GM12878 (cell line): ENCODE data around the gene ARPP21. TPM values are rescaled to one million over a fixed set of nuclear protein-coding genes. Genes with fewer than 3 reads are reported as not detected.

ENCODE experiments used
- ATAC-seq: fragments of 200-7000 bp; cut with Tn5 transposase; 3 replicates; pipeline ENCODE4 v1.9.1; 2020; ENCODE audit warnings: mild to moderate bottlenecking, moderate library complexity
- BruUV-seq: library from RNA; stranded (reverse); fragments of 400-500 nt; replicated peaks from 2 replicates; lab custom pipeline; 2021; lab: Mats Ljungman, UMichigan
- CTCF ChIA-PET: fragments of 300-600 bp; sonication (Branson Sonifier 250); formaldehyde crosslinking; extraction: SDS; loops from one replicate; lab custom pipeline; 2021; ENCODE audit warnings: inconsistent platforms; lab: Yijun Ruan, JAX
- POLR2A ChIA-PET: fragments of 350-600 bp; formaldehyde crosslinking; extraction: SDS; loops from one replicate; lab custom pipeline; 2021; ENCODE audit warnings: inconsistent platforms; lab: Charles Lee
- RAD21 ChIA-PET: fragments of 300-600 bp; sonication (Branson Sonifier 250); formaldehyde crosslinking; loops from one replicate; lab custom pipeline; 2023; ENCODE audit warnings: antibody characterized with exemption; ENCODE audit not compliant: unreplicated experiment; lab: Charles Lee
- SMC1A ChIA-PET: fragments of 300-600 bp; sonication (Branson Sonifier 250); formaldehyde crosslinking; loops from one replicate; lab custom pipeline; 2023; ENCODE audit not compliant: unreplicated experiment, uncharacterized antibody; lab: Charles Lee
- DNase-seq: peaks from one replicate; pipeline ENCODE4 v3.0.0-alpha.2; 2011; ENCODE audit warnings: low read depth, low spot score
- FAIRE-seq: peaks from 3 replicates; lab custom pipeline; 2011; peaks lifted over from hg19 to GRCh38; lab: Jason Lieb, UNC
- H2AFZ ChIP-seq: 2 replicates; pipeline ENCODE4 v1.6.0; 2011; ENCODE audit warnings: low read depth, low read length, control low read depth; ENCODE audit not compliant: control insufficient read depth
- H3K27ac ChIP-seq: 2 replicates; pipeline ENCODE4 v1.5.1; 2011; ENCODE audit warnings: control low read depth; ENCODE audit not compliant: control insufficient read depth, insufficient read depth
- H3K27me3 ChIP-seq, 2 experiments: replicated peaks in 1 of 2; 2 replicates each; pipeline versions ENCODE4 v1.6.0 to v1.6.1; 2011; ENCODE audit warnings: low read length in 1 of 2; ENCODE audit not compliant: control insufficient read depth in 2 of 2, insufficient read depth in 2 of 2
- H3K36me3 ChIP-seq, 2 experiments: 2 replicates each; pipeline ENCODE4 v1.5.1; 2011; ENCODE audit warnings: low read length in 1 of 2; ENCODE audit not compliant: control insufficient read depth in 2 of 2, insufficient read depth in 2 of 2
- H3K4me1 ChIP-seq: 2 replicates; pipeline ENCODE4 v1.6.1; 2011; ENCODE audit warnings: mild to moderate bottlenecking, low read length, moderate library complexity, mixed read lengths; ENCODE audit not compliant: control insufficient read depth, insufficient read depth
- H3K4me2 ChIP-seq: 2 replicates; pipeline ENCODE4 v1.6.0; 2011; ENCODE audit warnings: control low read depth; ENCODE audit not compliant: control insufficient read depth, insufficient read depth
- H3K4me3 ChIP-seq: fragments of 200-600 bp; sonication (generic); 2 replicates; pipeline ENCODE4 v1.5.1; 2016
- H3K79me2 ChIP-seq: 2 replicates; pipeline ENCODE4 v1.6.0; 2011; ENCODE audit warnings: low read length; ENCODE audit not compliant: control insufficient read depth, insufficient read depth
- H3K9ac ChIP-seq: 2 replicates; pipeline ENCODE4 v1.8.0; 2011; ENCODE audit warnings: low read length, control low read depth, mixed read lengths; ENCODE audit not compliant: control insufficient read depth, insufficient read depth
- H3K9me3 ChIP-seq: replicated peaks from 3 replicates; pipeline ENCODE4 v1.5.1; 2011; ENCODE audit warnings: mild to moderate bottlenecking, low read length; ENCODE audit not compliant: control insufficient read depth, insufficient read depth
- H4K20me1 ChIP-seq: 2 replicates; pipeline ENCODE4 v1.6.0; 2011; ENCODE audit not compliant: control insufficient read depth, insufficient read depth
- BMI1 ChIP-seq: fragments of 450-650 bp; IDR thresholded peaks from 2 replicates; pipeline ENCODE4 v1.6.1; 2016; ENCODE audit warnings: mild to moderate bottlenecking, moderate library complexity, borderline replicate concordance
- BRCA1 ChIP-seq: IDR thresholded peaks from 2 replicates; pipeline ENCODE4 v1.6.1; 2011; ENCODE audit warnings: low read depth, low read length, improper control_type of control experiment
- DPF2 ChIP-seq: fragments of 450-650 bp; IDR thresholded peaks from 2 replicates; pipeline ENCODE4 v1.6.1; 2017; ENCODE audit warnings: mild to moderate bottlenecking
- ETV6 ChIP-seq, 2 experiments: fragments of 450-650 bp in 1 of 2; IDR thresholded peaks in 1 of 2; conservative IDR thresholded peaks in 1 of 2; 2 replicates each; pipeline ENCODE4 v1.6.1; 2014; ENCODE audit warnings: antibody characterized with exemption in 1 of 2, borderline replicate concordance in 1 of 2, low read depth in 1 of 2, mild to moderate bottlenecking in 1 of 2, moderate library complexity in 1 of 2
- FOXM1 ChIP-seq: IDR thresholded peaks from 2 replicates; pipeline ENCODE4 v1.6.1; 2012; ENCODE audit warnings: low read depth, mild to moderate bottlenecking, inconsistent platforms, low read length, moderate library complexity
- MEF2B ChIP-seq: fragments of 450-650 bp; IDR thresholded peaks from 2 replicates; pipeline ENCODE4 v1.6.1; 2018; ENCODE audit warnings: mild to moderate bottlenecking, moderate library complexity; ENCODE audit not compliant: partially characterized antibody, poor library complexity, severe bottlenecking
- NFIC ChIP-seq: IDR thresholded peaks from 2 replicates; pipeline ENCODE4 v1.6.1; 2012; ENCODE audit warnings: low read depth, mild to moderate bottlenecking, inconsistent platforms, low read length, moderate library complexity
- NFYA ChIP-seq: IDR thresholded peaks from 2 replicates; pipeline ENCODE4 v1.6.1; 2011; ENCODE audit warnings: low read depth, mild to moderate bottlenecking, low read length, improper control_type of control experiment, borderline replicate concordance
- NFYB ChIP-seq: IDR thresholded peaks from 2 replicates; pipeline ENCODE4 v1.6.1; 2011; ENCODE audit warnings: low read depth, mild to moderate bottlenecking, low read length, improper control_type of control experiment, moderate library complexity; ENCODE audit not compliant: insufficient read depth
- RAD21 ChIP-seq: IDR thresholded peaks from 2 replicates; pipeline ENCODE4 v1.6.1; 2011; ENCODE audit warnings: mild to moderate bottlenecking, low read depth, low read length, moderate library complexity; ENCODE audit not compliant: insufficient read depth
- RB1 ChIP-seq: fragments of 450-650 bp; formaldehyde crosslinking; IDR thresholded peaks from 2 replicates; pipeline ENCODE4 v1.6.1; 2017; ENCODE audit warnings: mild to moderate bottlenecking, borderline replicate concordance
- WGBS: methylation state at CpG from one replicate; pipeline ENCODE4 v1.1.6; 2016; ENCODE audit warnings: low lambda C conversion rate; ENCODE audit not compliant: insufficient replicate concordance, insufficient coverage; ENCODE audit errors: missing lambda C conversion rate; 5-methylcytosine and 5-hydroxymethylcytosine counted together
- in situ Hi-C: fragments of 300-500 bp; cut with MboI; formaldehyde crosslinking; loops from 9 replicates; pipeline ENCODE4 v1.14.3; 2018; ENCODE audit warnings: mixed read lengths
- intact Hi-C: fragments of 100-400 bp; cut with micrococcal nuclease; formaldehyde crosslinking; loops from one replicate; pipeline ENCODE4 v1.14.2; 2022; ENCODE audit not compliant: unreplicated experiment
- polyA plus RNA-seq, 11 experiments: library from polyadenylated mRNA; depleted of rRNA in 4 of 11; unstranded in 6 of 11; stranded (reverse) in 5 of 11; fragments of >200 nt; fragmentation: Nextera tagmentation in 4 of 11; fragmentation: Illumina TruSeq in 1 of 11; extraction: Ambion mirVana in 4 of 11; extraction: Trizol in 1 of 11; gene quantifications; 1 replicate in 1 of 11; 2 replicates in 10 of 11; pipeline versions ENCODE4 v1.2.1 to v1.2.3, GENCODE V29; 2011 to 2016; ENCODE audit warnings: inconsistent platforms in 2 of 11, missing spikeins in 2 of 11, low read depth in 1 of 11
- total RNA-seq, 4 experiments: library from RNA; depleted of rRNA in 3 of 4; stranded (reverse); fragments of >200 nt in 3 of 4; fragmentation: Illumina TruSeq in 1 of 4; extraction: Trizol in 1 of 4; gene quantifications; 2 replicates each; pipeline versions ENCODE4 v1.2.1 to v1.2.3, GENCODE V29; 2013 to 2021
- TF ChIP-seq, protein P1 (sequence below): IDR thresholded peaks from 2 replicates; pipeline ENCODE4 v1.6.1; 2011; ENCODE audit warnings: low read depth, mild to moderate bottlenecking, low read length, moderate library complexity, borderline replicate concordance; ENCODE audit errors: extremely low read depth
- TF ChIP-seq, protein P2 (sequence below): IDR thresholded peaks from 2 replicates; pipeline ENCODE4 v1.6.1; 2011; ENCODE audit warnings: low read depth, low read length, improper control_type of control experiment, borderline replicate concordance

The ARPP21 gene
- total and polyA plus RNA-seq, 10 of the 15 experiments (the other 5 are each of a cell fraction or from before 2014, with no cell fraction given), result not detected

DNA sequence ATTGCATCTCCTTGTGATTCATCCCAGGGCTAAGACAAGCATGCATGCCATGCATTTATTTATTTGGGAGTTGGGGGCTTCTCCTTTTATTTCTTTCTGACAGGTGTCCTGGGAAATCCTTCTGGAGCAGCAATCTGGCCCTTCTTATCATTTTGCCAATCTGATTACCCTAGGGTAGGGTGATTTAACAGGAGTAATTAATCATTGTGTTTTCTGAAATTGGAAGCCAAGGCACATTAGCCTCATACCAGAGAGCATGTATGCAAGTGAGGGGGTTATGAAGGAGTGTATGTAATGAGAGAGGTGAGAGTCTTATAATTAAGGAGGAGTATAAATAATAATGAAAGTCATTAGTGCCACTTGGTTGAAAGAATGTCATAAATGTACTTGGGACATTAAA is 37.4 kb upstream of the ARPP21 start:
- no peak overlapping the region for H3K27ac ChIP-seq
- RAD21 ChIA-PET, result no interaction called here
- in situ Hi-C loops, result no loop called here
- H3K79me2 ChIP-seq, result no peaks in the 10 kb centered on the region
- H3K4me2 ChIP-seq, result no peak overlapping the region
- H3K36me3 ChIP-seq, result no peaks in the 10 kb centered on the region
- no peak for DNase-seq
- BruUV-seq, result no TSS peak
- no peaks in the 10 kb centered on the region for H4K20me1 ChIP-seq
- no peak for TF ChIP-seq BRCA1
- no peak for TF ChIP-seq ETV6 (conservative IDR thresholded peaks at IDR 0.05 in 1 of 2, IDR thresholded peaks at IDR 0.05 in 1 of 2; ENCODE audit: borderline replicate concordance in 1 of 2, low read depth in 1 of 2)
- TF ChIP-seq RAD21, result no peak
- no peak for TF ChIP-seq BMI1
- TF ChIP-seq, protein P1, sequence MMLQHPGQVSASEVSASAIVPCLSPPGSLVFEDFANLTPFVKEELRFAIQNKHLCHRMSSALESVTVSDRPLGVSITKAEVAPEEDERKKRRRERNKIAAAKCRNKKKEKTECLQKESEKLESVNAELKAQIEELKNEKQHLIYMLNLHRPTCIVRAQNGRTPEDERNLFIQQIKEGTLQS, result no peak
- TF ChIP-seq MEF2B, result no peak
- no peak for TF ChIP-seq FOXM1
- TF ChIP-seq, all 136 proteins: peak for 0
- SMC1A ChIA-PET, result no interaction called here
- CTCF ChIA-PET, result no interaction called here
- no peaks in the 10 kb centered on the region for H3K27me3 ChIP-seq
- POLR2A ChIA-PET, result no interaction called here
- no peaks in the 10 kb centered on the region for H3K4me1 ChIP-seq
- no peak overlapping the region for H3K4me3 ChIP-seq
- no peaks in the 10 kb centered on the region for H3K9me3 ChIP-seq
- no peak overlapping the region for H2AFZ ChIP-seq
- no peak for FAIRE-seq
- intact Hi-C loops, result no loop called here
- H3K9ac ChIP-seq, result no peak overlapping the region
- no peak for ATAC-seq

DNA sequence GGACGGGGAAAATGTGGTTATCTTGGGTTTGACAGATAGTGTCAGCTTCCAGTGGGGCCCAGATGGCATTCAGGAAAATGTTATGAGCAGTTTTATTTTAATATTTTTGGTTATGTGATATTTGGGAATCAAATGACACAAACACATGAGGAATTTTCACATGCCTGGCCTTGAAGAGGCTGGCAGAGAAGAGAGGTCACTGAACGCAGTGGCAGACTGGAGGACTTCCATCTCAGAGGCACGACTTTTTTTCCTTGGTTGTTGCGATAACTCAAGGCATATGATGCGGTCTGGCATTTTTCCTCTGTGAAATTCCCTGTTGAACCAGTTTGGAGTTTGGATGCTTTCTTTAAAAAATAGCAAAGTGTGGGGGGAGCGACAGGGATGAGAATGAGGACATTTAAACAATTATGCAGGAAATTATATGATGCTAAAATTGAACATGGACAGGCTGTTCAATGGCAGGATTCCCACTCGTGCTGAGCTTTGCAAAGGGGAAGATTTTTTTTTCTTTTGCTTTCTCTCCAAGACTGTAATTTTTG is 36.9 kb upstream of the ARPP21 start:
- Histone ChIP-seq H3K4me2 (no peak overlapping the region), H3K36me3 (no peaks in the 10 kb centered on the region), H3K27ac (no peak overlapping the region), H3K27me3 (no peaks in the 10 kb centered on the region), H3K4me1 (no peaks in the 10 kb centered on the region), H2AFZ (no peak overlapping the region), H4K20me1 (no peaks in the 10 kb centered on the region), H3K9me3 (no peaks in the 10 kb centered on the region), H3K4me3 (no peak overlapping the region), H3K9ac (no peak overlapping the region), H3K79me2 (no peaks in the 10 kb centered on the region)
- in situ Hi-C loops (no loop called here), intact Hi-C loops (no loop called here)
- no peak for DNase-seq
- CTCF ChIA-PET, result no interaction called here
- TF ChIP-seq, protein P2, sequence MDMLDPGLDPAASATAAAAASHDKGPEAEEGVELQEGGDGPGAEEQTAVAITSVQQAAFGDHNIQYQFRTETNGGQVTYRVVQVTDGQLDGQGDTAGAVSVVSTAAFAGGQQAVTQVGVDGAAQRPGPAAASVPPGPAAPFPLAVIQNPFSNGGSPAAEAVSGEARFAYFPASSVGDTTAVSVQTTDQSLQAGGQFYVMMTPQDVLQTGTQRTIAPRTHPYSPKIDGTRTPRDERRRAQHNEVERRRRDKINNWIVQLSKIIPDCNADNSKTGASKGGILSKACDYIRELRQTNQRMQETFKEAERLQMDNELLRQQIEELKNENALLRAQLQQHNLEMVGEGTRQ, result no peak
- TF ChIP-seq DPF2 (no peak), NFYA (no peak), NFYB (no peak), NFIC (no peak), RB1 (no peak)
- no peak for FAIRE-seq
- ATAC-seq, result no peak
- WGBS, result 25% methylated on average over 7 of the region's 7 CpGs
- POLR2A ChIA-PET, result interaction anchor here (0.9 kb wide), 1 partner anchor 62 kb away, joined by 3 read pairs; no protein-coding TSS in a partner anchor
- RAD21 ChIA-PET, result no interaction called here
- SMC1A ChIA-PET, result no interaction called here
- no TSS peak for BruUV-seq
